Prostate gland (tissue), 2 donors: Measurements from ENCODE around the gene CXorf49B. TPM values are rescaled to one million over a fixed set of nuclear protein-coding genes. Genes with fewer than 3 reads are reported as not detected.

ENCODE experiments used
- DNase-seq: peaks from one replicate; pipeline ENCODE4 v3.0.0-alpha.2; 2019; ENCODE audit warnings: low spot score
- H3K27ac ChIP-seq, 2 donors: fragments of 200-600 bp; sonication (generic); 2 replicates each; pipeline ENCODE4 v1.5.1; 2017 to 2019
- H3K27me3 ChIP-seq: fragments of 200-600 bp; sonication (generic); replicated peaks from 2 replicates; pipeline ENCODE4 v1.5.1; 2019; ENCODE audit not compliant: insufficient read depth
- H3K36me3 ChIP-seq, 2 donors: fragments of 200-600 bp; sonication (generic); 1 replicate in 1 of 2; 2 replicates in 1 of 2; pipeline versions ENCODE4 v1.5.1 to v1.8.1; 2017 to 2019
- H3K4me1 ChIP-seq: fragments of 200-600 bp; sonication (generic); replicated peaks from 2 replicates; pipeline ENCODE4 v1.5.1; 2019
- H3K4me3 ChIP-seq, 2 donors: fragments of 200-600 bp; sonication (generic); 2 replicates each; pipeline ENCODE4 v1.5.1; 2017 to 2019
- H3K9me3 ChIP-seq: fragments of 200-600 bp; sonication (generic); 2 replicates; pipeline ENCODE4 v1.5.1; 2017
- CTCF ChIP-seq, 4 experiments: fragments of 200-600 bp in 2 of 4; fragments of 450-650 bp in 2 of 4; sonication (generic) in 2 of 4; IDR thresholded peaks; 1 replicate in 3 of 4; 2 replicates in 1 of 4; pipeline ENCODE4 v1.5.1; 2016 to 2019; ENCODE audit warnings: antibody characterized with exemption in 4 of 4, mild to moderate bottlenecking in 2 of 4, moderate library complexity in 2 of 4
- POLR2A ChIP-seq: fragments of 450-650 bp; IDR thresholded peaks from one replicate; pipeline ENCODE4 v1.6.1; 2016; ENCODE audit warnings: antibody characterized with exemption, mild to moderate bottlenecking
- POLR2AphosphoS5 ChIP-seq: sonication (generic); formaldehyde crosslinking; IDR thresholded peaks from one replicate; pipeline ENCODE4 v1.6.1; 2017; ENCODE audit warnings: antibody characterized with exemption
- WGBS: methylation state at CpG from one replicate; pipeline ENCODE4 v1.1.5; 2018; 5-methylcytosine and 5-hydroxymethylcytosine counted together
- intact Hi-C: fragments of 100-400 bp; cut with DNase I; formaldehyde crosslinking; loops from one replicate; pipeline ENCODE4 v1.14.2; 2022
- small RNA-seq, 2 donors: library from RNA; depleted of rRNA; stranded (forward); fragments of <200 nt; gene quantifications; one replicate each; pipeline ENCODE3, GENCODE V24; 2016
- total RNA-seq, 2 donors: library from RNA; depleted of rRNA; stranded (reverse); fragments of >200 nt; gene quantifications; one replicate each; pipeline ENCODE4 v1.1.0, GENCODE V29; 2016

CXorf49B gene
- total RNA-seq, 2 donors from 2014 or later, result 5.1 TPM; not detected in 1

- WGBS, result 87% methylated on average over 9 of the region's 14 CpGs
- TF ChIP-seq POLR2A, result no peak
- no peak for TF ChIP-seq POLR2AphosphoS5
- TF ChIP-seq CTCF (IDR thresholded peaks at IDR 0.05), result no peak
- DNase-seq, result no peak
- H3K4me3 ChIP-seq, result no peak overlapping the region
- no peaks in the 10 kb centered on the region for H3K9me3 ChIP-seq
- no peak overlapping the region for H3K27ac ChIP-seq
- no peaks in the 10 kb centered on the region for H3K36me3 ChIP-seq
- H3K27me3 ChIP-seq, result no peaks in the 10 kb centered on the region
- no peaks in the 10 kb centered on the region for H3K4me1 ChIP-seq
- intact Hi-C loops, result no loop called here
Measured at GRCh38 chrX:71815121-71815905, 52.2 kb downstream of the CXorf49B start.

- no CpG with 5 or more reads among the region's 2 CpGs for WGBS
- DNase-seq, result no peak
- Histone ChIP-seq H3K9me3 (no peaks in the 10 kb centered on the region), H3K27ac (no peak overlapping the region), H3K36me3 (no peaks in the 10 kb centered on the region), H3K27me3 (no peaks in the 10 kb centered on the region), H3K4me1 (no peaks in the 10 kb centered on the region), H3K4me3 (no peak overlapping the region)
- intact Hi-C loops, result no loop called here
- no peak for TF ChIP-seq POLR2A
- TF ChIP-seq CTCF (IDR thresholded peaks at IDR 0.05), result no peak
Measured at GRCh38 chrX:71815906-71816156, 52.7 kb downstream of the CXorf49B start.

Small RNAs within 50 kb of the gene (small RNA-seq; reads per million reads assigned to genes)
- gene BX276092.1 (0 reads per million in 2 donors), gene BX276092.6 (0 reads per million in 2 donors), gene BX276092.8 (0 reads per million in 2 donors)

Other genes with a start within 250 kb of the CXorf49B start
- 100 to 1,000 TPM in 1 of 2 donors, 10 to 100 TPM in 1; 68.0 to 126 TPM for gene OGT, start 230.2 kb upstream of the CXorf49B start, total RNA-seq
- gene GCNA, start 184.9 kb upstream of the CXorf49B start, total RNA-seq, result 10 to 100 TPM in 1 of 2 donors, 1 to 10 TPM in 1; 1.4 to 18.0 TPM
- 1 to 10 TPM in 1 of 2 donors, not detected in 1; 1.1 TPM for gene CXCR3, start 144.8 kb upstream of the CXorf49B start, total RNA-seq
- 1 to 10 TPM in 1 of 2 donors, not detected in 1; 5.1 TPM for gene CXorf49, start 45.1 kb upstream of the CXorf49B start, total RNA-seq
- gene NHSL2, start 147.5 kb downstream of the CXorf49B start, total RNA-seq, result 10 to 100 TPM in 1 of 2 donors, 1 to 10 TPM in 1; 4.2 to 28.2 TPM